ENCODE measurements around the gene AHI1.

DNA sequence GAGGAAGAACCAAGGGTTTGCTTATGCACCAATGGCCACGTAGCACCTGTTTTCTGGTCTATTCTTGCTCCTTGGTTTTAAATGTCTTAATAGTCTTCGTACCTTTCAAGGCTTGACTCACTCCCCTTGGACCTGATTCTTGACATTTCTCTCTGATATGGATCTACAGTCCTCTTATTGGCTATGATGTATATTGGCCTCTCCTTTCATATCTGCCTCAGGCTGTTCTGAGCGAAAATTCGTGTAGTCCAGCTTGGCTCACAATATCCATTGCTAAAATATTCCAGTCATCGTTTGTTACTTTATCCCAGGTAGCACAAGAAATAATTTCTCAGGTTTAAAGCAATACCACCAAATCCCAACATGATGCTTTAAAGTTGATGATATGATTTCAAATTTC lies 256.8 kb downstream of the AHI1 start:
- TF ChIP-seq RFX5 (IDR thresholded peaks at IDR 0.05; ENCODE audit: low read length) (no peak), EP300 (IDR thresholded peaks at IDR 0.05; ENCODE audit: borderline replicate concordance in 1 of 2, low read depth in 1 of 2, low read length in 1 of 2) (no peak), FOXM1 (IDR thresholded peaks at IDR 0.05; ENCODE audit: low read depth) (no peak), YY1 (IDR thresholded peaks at IDR 0.05; ENCODE audit: low read depth) (no peak), POLR2AphosphoS5 (IDR thresholded peaks at IDR 0.05; ENCODE audit: low read depth, low read length) (no peak), ELF1 (IDR thresholded peaks at IDR 0.05) (no peak)
- TF ChIP-seq, protein P1, sequence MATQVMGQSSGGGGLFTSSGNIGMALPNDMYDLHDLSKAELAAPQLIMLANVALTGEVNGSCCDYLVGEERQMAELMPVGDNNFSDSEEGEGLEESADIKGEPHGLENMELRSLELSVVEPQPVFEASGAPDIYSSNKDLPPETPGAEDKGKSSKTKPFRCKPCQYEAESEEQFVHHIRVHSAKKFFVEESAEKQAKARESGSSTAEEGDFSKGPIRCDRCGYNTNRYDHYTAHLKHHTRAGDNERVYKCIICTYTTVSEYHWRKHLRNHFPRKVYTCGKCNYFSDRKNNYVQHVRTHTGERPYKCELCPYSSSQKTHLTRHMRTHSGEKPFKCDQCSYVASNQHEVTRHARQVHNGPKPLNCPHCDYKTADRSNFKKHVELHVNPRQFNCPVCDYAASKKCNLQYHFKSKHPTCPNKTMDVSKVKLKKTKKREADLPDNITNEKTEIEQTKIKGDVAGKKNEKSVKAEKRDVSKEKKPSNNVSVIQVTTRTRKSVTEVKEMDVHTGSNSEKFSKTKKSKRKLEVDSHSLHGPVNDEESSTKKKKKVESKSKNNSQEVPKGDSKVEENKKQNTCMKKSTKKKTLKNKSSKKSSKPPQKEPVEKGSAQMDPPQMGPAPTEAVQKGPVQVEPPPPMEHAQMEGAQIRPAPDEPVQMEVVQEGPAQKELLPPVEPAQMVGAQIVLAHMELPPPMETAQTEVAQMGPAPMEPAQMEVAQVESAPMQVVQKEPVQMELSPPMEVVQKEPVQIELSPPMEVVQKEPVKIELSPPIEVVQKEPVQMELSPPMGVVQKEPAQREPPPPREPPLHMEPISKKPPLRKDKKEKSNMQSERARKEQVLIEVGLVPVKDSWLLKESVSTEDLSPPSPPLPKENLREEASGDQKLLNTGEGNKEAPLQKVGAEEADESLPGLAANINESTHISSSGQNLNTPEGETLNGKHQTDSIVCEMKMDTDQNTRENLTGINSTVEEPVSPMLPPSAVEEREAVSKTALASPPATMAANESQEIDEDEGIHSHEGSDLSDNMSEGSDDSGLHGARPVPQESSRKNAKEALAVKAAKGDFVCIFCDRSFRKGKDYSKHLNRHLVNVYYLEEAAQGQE (IDR thresholded peaks at IDR 0.05; ENCODE audit: low read depth, low read length): no peak
- TF ChIP-seq, protein P2, sequence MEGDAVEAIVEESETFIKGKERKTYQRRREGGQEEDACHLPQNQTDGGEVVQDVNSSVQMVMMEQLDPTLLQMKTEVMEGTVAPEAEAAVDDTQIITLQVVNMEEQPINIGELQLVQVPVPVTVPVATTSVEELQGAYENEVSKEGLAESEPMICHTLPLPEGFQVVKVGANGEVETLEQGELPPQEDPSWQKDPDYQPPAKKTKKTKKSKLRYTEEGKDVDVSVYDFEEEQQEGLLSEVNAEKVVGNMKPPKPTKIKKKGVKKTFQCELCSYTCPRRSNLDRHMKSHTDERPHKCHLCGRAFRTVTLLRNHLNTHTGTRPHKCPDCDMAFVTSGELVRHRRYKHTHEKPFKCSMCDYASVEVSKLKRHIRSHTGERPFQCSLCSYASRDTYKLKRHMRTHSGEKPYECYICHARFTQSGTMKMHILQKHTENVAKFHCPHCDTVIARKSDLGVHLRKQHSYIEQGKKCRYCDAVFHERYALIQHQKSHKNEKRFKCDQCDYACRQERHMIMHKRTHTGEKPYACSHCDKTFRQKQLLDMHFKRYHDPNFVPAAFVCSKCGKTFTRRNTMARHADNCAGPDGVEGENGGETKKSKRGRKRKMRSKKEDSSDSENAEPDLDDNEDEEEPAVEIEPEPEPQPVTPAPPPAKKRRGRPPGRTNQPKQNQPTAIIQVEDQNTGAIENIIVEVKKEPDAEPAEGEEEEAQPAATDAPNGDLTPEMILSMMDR (IDR thresholded peaks at IDR 0.05): no peak
- TF ChIP-seq, protein P3, sequence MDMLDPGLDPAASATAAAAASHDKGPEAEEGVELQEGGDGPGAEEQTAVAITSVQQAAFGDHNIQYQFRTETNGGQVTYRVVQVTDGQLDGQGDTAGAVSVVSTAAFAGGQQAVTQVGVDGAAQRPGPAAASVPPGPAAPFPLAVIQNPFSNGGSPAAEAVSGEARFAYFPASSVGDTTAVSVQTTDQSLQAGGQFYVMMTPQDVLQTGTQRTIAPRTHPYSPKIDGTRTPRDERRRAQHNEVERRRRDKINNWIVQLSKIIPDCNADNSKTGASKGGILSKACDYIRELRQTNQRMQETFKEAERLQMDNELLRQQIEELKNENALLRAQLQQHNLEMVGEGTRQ (IDR thresholded peaks at IDR 0.05; ENCODE audit: borderline replicate concordance, low read depth, low read length): no peak
- TF ChIP-seq, protein P4, sequence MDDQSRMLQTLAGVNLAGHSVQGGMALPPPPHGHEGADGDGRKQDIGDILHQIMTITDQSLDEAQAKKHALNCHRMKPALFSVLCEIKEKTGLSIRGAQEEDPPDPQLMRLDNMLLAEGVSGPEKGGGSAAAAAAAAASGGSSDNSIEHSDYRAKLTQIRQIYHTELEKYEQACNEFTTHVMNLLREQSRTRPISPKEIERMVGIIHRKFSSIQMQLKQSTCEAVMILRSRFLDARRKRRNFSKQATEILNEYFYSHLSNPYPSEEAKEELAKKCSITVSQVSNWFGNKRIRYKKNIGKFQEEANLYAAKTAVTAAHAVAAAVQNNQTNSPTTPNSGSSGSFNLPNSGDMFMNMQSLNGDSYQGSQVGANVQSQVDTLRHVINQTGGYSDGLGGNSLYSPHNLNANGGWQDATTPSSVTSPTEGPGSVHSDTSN (IDR thresholded peaks at IDR 0.05): no peak
